GM12892 (cell line): ENCODE results near the gene ZNF316.

Source experiments
- POLR2A ChIP-seq: IDR thresholded peaks from 2 replicates; pipeline ENCODE4 v1.6.1; 2011; ENCODE audit warnings: low read depth, low read length, control low read depth
- POLR2AphosphoS5 ChIP-seq: IDR thresholded peaks from 2 replicates; pipeline ENCODE4 v1.6.1; 2011; ENCODE audit warnings: low read depth, low read length, control low read depth

GRCh38 chr7:6637544-6638229 is 569 bp downstream of the ZNF316 start:
- TF ChIP-seq POLR2AphosphoS5 (no peak), POLR2A (no peak)
